Measurements from ENCODE around the gene IGFBP4. TPM values are rescaled to one million over a fixed set of nuclear protein-coding genes. Genes with fewer than 3 reads are reported as not detected.

Gene IGFBP4
- total RNA-seq, 2 donors from 2014 or later, result 148 to 209 TPM

DNA sequence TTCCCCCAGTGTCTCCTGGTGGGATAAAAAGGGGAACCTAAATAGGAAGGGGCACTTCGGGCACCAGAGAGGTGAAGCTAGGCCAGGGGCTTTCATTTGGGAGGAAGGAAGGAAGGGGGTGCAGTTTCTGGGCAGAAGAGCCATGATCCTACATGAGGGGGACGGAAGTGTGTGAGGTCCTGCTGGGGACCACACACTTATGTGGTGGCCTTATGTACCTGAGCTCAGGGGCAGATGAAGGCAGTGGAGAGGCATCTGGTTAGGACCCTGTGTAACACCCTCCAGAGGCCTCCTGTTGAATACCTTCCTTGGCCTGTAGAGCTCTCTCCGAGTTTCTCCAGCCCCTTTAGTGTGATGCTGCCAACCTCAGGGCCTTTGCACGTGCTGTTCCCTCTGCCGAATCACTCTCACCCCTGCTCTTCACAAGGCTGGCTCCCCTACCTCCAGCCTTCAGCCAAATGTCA, 21.2 kb downstream of the IGFBP4 start:
- ATAC-seq, result no peak
- DNase-seq, result no peak
- intact Hi-C loops (cut with DNase I, micrococcal nuclease), result no loop called here

DNA sequence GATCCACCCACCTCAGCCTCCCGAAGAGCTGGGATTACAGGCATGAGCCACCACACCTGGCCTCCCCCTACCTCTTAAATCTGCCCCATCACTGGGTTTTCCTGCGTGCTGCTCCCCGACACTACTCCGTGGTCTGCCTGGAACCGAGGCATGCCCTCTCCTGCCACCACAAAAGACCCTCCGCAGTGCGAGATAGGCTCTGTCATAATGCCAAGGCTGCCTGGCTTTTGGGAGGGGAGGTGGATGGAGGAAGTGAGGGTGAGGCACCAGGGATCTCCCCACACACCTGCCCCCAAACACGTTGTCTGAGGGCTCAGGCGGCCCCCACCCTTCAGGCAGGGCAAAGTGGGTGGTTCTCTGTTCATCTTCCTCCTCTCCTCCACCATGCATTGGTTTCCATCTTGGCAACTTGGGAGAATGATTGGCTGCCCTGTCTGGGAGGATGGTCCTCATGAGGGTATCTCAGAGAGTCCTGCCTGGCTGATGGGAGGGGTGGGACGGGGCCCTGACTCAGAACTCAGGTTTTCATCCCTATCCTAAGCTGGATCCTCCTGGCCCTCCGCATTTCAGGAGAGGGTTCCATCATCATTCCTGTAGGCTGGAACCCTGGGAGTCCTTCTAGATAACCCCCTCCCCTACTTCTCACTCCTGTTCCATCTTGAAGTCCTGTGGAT, 23.2 kb downstream of the IGFBP4 start:
- intact Hi-C loops (cut with DNase I, micrococcal nuclease), result no loop called here
- ATAC-seq (no peak), DNase-seq (no peak)

DNA sequence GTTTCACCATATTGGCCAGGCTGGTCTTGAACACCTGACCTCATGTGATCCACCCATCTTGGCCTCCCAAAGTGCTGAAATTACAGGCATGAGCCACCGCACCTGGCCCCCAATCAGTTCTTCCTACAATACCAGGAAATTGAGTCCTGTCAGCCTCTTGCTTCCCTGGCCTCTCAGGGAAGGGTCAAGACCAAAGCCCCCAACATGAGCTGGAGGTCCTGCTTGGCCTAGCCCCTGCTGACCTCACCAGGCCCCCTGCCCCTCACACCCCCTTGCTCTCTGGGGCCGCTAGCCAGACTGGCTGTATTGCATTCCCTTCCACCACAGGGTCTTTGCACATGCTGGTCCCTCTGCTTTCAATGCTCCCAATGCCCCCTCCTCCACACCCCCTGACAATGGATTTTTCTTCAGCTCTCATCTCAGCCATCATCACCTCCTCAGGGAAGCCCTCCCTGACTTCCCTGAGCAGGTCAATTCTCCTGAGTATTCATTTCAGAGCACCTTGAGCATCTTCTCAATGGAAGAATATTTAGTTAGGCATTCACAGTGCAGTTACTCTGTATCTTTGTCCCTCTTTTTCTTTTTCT, 24.1 kb downstream of the IGFBP4 start:
- intact Hi-C loops (cut with DNase I, micrococcal nuclease), result no loop called here
- ATAC-seq (no peak), DNase-seq (no peak)

DNA sequence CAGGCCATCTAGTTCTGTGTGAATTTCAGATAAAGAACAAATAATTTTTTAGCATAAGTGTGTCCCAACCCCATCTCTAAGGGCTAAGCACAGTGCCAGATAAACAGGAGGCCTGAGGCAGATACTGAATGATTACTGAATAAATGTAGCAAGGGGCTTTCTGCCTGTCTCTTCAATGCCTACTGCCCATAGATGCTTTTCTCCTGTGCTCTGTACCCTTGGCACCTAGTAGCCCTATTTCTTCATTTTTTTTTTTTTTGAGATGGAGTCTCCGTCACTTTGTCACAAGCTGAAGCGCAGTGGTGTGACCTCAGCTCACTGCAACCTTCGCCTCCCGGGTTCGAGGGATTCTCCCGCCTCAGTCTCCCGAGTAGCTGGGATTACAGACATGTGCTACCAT, 25.3 kb downstream of the IGFBP4 start:
- DNase-seq, result no peak
- intact Hi-C loops (cut with DNase I, micrococcal nuclease), result no loop called here
- ATAC-seq, result no peak

DNA sequence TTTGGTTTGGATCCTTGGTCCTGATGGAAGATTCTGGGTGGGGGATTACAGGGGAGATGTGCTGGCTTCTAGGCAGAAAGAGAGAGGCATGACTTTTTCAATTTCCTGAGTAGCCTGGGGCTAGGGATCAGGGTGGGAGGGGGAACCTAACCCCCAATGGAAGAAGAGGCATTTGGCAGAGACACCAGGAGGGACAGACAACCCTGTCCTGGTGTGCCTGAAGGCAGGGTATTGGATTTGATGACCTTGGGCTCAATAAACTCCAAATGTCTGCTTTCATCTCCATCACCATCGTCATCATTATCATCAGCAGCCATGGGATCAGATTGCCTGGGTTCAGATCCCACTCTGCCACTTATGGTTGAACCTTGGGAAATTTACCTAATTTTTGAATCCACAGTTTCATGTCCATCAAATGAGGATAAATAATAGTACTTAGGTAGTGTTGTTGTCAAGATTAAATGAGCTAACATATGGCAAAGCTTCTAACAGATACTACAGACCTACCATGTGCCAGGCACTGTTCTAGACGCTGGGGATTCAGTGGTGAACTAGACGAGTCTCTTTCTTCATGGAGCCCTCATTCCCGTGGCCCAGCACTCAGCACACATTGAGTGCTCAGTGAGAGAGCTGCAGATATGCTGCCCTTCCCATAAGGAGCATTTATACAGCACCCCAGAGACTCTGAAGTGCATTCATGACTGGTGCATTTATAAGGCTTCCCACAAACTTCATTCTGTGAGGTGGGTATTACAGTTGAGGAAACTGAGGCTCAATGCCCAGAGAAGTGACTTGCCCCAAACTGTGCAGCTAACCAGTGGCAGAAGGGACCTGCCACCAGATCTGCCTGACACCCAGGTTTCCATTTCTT, 26.8 kb downstream of the IGFBP4 start:
- no peak for ATAC-seq
- intact Hi-C loops (cut with DNase I, micrococcal nuclease), result no loop called here

DNA sequence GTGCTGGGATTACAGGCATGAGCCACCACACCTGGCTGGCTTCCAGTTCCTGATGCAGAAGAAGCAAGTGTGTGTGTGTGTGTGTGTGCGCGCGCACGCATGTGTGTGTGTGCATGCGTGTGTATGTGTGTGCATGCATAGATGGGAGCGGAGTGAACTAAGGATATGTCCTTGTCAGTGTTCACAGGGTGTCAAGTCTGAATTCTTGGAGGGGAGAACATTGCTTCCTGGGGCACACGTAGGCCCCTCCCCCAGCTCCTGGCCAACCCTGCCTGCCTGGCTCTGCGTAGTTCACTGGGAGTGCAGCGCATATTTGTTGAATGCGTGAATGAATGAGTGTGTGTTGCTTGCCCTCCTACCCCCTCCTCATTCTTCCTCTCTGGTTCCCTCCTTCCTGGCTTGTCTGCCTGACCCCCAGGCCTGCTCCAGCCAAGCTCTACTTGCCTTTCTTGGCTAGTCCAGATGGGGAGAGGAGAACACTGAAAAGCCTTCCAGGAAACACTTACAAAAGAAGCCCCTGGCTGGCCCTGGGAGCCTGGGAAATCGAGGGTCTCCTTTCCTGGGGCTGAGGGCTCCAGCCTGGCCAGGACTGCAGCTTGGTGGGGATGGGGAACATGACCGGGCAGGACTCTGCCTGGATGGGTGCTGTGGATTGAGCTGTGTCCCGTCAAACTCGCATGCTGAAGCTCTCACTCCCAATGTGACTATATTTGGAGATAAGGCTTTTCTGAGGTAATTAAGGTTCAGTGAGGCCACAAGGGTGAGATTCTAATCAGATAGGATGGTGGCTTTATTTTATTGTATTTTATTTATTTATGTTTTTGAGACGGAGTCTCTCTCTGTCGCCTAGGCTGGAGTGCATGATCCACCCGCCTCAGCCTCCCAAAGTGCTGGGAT, 27.9 kb downstream of the IGFBP4 start:
- intact Hi-C loops (cut with DNase I, micrococcal nuclease), result no loop called here
- DNase-seq (no peak), ATAC-seq (no peak)

More for the DNA sequence above, 26.8 kb downstream of the IGFBP4 start:
- DNase-seq, result no peak

DNA sequence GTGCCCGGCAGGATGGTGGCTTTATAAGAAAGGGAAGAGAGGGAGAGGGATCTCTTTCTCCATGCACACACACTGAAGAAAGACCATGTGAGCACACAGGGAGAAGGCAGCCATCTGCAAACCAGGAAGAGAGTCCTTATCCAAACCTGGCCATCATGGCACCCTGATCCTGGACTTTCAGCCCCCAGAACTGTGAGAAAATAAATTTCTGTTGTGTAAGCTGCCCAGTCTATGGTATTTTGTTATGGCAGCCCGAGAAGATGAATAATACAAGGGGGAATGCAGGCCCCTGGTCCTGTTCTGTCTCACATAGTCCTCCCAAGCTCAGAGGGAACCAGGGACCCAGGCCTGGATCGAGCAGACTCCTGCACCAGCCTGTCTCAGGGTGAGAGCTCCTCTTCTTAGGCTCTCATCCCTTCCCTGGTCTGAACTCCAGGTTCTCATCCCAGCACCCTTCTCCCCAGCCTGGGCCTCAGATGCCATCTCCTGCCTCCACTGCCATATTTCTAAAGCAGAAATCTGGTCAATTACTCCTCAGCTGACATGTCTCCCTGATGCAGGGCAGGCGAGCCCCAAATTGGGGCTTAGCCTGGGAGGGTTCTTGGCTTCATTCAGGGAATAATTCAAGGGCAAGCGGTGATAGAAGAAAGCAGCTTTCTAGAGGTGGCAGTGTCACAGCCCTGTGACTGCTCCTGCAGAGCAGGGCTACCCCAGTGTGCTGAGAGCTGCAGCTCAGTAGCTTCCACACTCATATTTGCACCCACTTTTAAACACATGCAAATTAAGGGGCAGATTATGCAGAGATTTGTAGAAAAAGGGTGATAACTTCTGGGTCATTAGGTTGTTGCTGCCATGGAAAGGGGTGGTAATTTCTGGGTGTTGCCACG, 28.8 kb downstream of the IGFBP4 start:
- intact Hi-C loops (cut with DNase I, micrococcal nuclease), result no loop called here
- DNase-seq (no peak), ATAC-seq (no peak)

DNA sequence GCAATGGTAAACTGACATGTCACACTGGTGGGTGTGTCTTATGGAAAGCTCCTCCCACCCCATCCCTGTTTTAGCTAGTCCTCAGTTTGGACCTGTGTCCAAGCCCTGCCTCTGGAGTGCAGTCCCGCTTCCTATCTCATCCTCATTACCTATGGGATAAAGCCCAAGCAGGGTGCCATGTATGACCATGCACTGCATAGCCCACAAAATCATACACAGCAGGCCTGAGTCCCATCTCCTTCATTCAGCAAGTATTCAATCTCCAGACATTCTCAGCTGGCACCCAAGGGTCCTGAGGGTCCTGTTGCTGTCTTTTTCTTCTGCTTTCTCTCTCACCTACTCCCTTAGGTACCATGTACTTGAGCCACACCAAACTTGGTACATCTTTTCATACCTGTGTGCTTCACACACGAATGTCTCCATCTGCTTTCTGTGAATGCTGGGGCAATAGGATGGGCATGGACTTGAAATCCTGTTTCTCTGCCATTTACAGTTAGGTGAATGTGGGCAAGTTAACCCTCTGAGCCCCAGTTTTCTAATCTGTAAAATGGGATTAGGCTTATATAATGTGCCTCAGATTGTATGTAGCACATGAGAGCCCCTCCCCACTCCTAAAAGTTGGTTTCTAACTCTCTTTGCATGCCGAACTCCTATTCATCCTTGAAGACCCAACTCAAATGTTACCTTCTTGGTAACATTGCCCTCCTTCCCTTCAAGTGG, 29.6 kb downstream of the IGFBP4 start:
- ATAC-seq (no peak), DNase-seq (no peak)
- intact Hi-C loops (cut with DNase I, micrococcal nuclease), result no loop called here

DNA sequence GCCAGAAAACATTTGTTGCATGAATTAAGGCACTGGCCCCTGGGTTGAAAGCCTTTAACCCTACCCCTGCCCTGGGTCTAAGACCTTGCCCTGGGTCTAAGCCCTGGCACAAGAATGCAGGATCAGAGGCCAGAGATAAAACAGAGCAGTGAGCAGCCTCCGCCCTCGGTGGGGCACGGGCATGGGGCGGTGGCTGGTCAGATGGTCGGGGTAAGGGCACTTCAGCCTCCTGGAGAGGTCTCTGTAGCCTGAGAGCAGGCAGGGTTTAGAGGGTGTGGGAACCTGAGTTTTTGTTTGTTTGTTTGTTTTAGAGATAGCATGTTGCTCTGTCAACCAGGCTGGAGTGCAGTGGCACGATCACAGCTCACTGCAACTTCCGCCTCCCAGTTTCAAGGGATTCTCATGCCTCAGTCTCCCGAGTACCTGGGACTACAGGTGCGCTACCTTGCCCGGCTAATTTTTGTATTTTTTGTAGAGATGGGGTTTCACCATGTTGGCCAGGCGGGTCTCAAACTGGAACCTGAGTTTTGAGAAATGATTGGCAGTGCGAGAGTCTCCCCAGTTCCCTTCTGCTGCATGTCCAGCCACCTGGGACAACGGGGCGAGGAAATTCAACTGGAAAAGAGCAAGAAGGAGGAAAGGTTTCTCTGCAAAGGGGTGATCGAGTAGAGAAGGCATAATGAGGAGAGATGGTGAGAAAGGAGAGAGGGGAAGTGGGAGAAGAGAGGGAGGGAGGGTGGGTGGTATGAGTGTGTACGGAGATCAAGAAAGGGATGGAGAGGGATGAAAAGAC, 30.5 kb downstream of the IGFBP4 start:
- DNase-seq (no peak), ATAC-seq (peak; percentile 54)
- intact Hi-C loops (cut with DNase I, micrococcal nuclease), result no loop called here

DNA sequence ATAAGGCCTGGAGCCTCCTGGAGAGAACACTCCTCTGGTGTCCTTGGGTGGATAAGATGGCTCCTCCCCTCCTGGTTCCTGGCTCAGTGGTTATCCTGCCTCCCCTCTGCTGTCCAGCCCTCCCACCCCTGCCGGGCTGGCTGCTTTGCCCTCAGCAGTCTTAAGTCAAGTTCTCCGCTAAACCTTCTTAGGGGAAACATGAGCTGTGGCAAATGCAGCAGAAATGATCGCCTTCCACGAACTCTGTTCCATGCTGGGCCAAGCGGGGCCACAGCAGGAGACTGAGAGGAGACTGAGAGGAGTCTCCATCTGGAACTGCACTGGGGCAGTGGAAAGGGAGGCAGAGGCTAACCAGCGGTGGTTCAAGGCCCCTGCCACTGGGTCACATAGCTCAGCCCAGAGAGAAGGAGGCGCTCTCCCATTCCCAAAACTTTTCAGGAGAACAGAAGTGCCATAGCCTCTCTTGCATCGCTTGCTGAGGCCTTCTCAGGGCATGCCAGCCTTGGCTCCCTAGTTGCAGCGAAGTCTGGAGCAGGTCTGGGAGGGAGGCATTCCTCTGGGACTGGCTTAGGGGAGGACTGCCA, 31.3 kb downstream of the IGFBP4 start:
- DNase-seq (no peak), ATAC-seq (no peak)
- intact Hi-C loops (cut with DNase I, micrococcal nuclease), result no loop called here

DNA sequence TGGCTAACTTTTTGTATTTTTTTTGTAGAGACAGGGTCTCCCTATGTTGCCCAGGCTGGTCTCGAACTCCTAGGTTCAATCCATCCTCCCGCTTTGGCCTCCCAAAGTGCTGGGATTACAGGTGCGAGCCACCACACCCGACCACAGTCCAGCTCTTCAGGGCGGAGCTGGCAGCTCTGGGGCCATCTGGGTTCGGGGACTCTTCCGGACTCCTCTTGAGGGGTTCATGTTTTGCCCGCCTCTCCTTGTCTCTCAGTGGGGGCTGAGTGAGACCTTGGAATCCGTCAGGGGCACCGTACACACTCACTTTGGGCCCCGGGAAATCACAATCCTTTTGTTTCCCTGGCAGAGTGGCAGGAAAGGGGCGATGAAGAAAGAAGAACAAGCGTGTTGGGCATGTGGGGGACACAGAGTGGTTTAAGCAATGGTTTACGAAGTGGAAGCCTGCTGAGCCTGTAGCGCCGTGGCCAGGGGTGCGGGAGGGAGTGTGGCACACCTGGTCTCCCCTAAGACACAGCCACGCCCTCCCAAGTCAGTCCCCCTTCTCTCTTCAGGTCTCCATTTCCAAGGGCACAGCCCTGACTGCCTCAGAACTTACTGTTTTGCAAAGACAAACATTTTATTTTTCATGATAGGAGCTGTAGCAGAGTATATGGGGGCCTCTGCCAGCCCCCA, 32.1 kb downstream of the IGFBP4 start:
- intact Hi-C loops (cut with DNase I, micrococcal nuclease), result no loop called here
- DNase-seq (no peak), ATAC-seq (no peak)

DNA sequence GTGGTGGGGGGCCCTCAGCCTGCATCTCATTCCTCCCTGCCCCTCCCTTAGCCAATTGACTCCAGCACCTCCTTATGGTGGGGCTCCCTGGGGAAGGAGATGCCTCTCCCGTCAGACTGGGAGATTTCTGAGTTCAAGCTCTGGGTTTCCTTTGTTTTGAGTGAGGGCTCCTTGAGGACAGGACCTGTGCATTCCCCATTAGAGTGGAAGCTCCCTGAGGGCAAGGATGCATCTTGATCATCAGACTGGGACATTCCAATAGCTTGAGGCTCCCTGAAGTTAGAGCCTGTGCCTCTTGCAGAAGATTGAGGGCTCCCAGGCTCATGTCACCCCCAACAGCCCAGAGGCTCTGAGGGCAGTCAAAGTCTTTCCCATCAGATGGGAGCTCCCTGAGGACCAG, 34.5 kb downstream of the IGFBP4 start:
- DNase-seq (no peak), ATAC-seq (no peak)
- intact Hi-C loops (cut with DNase I, micrococcal nuclease), result no loop called here

DNA sequence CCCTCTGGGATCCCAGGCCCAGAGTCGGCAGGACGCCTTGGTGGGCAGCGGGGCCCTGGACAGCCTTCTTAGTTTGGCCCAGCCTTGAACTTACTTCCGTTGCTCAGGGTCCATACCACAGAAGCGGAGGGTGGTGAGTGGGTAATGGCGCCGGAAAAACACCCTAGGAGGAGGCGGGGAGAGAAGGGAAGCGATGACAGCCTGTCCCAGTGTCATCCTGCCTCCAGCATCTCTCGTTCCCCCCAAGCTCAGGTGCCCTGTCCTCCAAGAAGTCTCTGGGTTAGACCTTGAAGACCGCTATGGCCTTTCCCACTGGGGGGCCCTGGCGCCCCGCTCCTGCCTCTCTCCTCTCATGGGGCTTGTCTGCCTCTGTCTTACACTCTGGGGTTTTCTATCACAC, 35.2 kb downstream of the IGFBP4 start:
- intact Hi-C loops (cut with DNase I, micrococcal nuclease), result no loop called here
- ATAC-seq, result no peak
- no peak for DNase-seq

DNA sequence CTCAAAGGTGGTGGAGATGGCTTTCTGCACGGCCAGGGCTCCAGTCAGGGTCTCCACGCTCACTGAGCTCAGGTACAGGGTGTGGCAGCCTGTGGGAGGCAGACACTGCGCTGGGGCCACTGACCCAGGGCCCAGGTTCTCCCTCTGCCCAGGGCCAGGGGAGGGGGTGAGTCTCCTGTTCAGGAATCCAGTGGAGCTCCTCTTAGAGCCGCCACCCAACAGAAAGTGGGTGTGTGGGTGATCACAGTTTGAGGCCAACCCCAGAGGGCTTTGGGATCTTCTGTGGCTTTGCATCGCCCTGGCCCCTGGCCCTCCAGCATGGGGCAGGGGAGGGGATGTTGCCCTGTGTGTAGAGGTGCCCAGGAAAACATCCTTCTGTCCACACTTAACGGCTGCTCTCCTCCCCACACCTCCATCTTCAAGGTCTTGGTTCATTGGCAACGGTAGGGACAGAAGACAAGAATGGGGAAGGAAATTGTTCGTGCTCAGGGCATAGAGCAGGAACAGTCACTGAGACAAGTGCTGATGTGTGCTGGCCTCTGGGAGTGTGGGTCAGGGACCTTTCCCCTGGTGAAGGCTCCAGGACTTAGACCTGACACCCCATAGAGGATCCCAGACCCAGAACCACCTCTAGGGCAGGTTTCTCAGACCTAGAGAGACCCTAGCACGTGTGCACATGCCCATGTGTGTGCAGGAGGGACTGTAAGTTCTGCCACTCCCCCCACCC, 36.7 kb downstream of the IGFBP4 start:
- DNase-seq, result no peak
- ATAC-seq, result peak; percentile 8
- intact Hi-C loops (cut with DNase I, micrococcal nuclease), result loop anchor here in 1 of 2 donors (5.0 kb wide), 1 partner anchor 43 kb away; no protein-coding TSS in a partner anchor

DNA sequence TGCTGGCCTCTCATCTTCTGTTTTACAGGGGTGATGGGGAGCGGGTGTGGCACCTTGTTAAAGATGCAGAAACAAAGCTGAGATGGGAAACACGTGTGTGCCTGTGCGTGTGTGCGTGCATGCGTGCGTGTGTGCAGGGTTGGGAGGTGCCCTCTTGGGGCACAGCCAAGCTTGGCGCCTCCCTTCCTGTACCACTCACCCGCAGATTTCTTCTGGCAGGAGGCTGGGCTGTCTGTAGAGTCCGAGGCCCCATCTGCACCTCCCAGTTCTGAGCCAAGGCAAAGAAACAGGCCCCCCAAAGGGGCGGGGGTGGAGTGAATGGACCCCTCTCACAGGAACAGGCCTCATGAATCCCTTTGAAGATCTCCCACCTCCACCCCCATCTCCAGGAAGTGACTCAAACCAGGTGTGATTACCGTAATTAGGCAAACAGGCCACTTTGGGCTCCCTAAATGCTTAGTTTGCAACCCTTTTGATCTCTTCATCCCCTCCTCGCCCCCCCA, 37.3 kb downstream of the IGFBP4 start:
- intact Hi-C loops (cut with DNase I, micrococcal nuclease), result loop anchor here in 1 of 2 donors (5.0 kb wide), 1 partner anchor 43 kb away; no protein-coding TSS in a partner anchor
- DNase-seq (peak; percentile 63 to 66), ATAC-seq (peak; percentile 69)

Data from left colon (tissue), 2 donors.